Measurements from ENCODE around the gene AGA. TPM values are rescaled to one million over a fixed set of nuclear protein-coding genes. Genes with fewer than 3 reads are reported as not detected.

The AGA gene
- total and polyA plus RNA-seq, 9 donors = 8.9 to 25.0 (median 17.6) TPM

DNA sequence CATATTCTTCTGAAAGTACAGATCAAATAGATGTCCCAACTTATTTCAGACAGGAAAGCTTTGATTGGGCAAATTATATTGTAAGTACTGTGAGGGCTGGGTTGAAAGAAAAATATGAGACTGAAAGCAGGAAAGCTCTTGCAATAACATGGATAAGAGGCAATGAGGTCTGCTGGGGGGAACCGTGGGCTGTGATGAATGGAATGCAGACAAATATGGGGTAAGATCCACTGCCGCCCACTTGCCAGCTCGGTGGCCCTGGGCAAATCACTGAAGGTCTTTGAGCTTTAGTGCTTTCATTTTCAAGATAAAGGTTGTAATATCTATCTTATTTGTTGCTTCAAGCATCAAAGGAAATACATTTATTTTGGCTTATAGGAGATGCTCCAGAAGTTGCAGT lies 51.0 kb downstream of the AGA start:
- Histone ChIP-seq H3K36me3 (no peaks in the 10 kb centered on the region), H3K4me3 (no peak overlapping the region), H3K9me3 (no peaks in the 10 kb centered on the region), H3K4me1 (ENCODE audit: insufficient read depth) (no peaks in the 10 kb centered on the region), H3K27me3 (no peaks in the 10 kb centered on the region), H3K27ac (no peak overlapping the region)
- 9 to 26% (median 13%) methylated on average over 3 of the region's 3 CpGs for WGBS, 3 donors
- TF ChIP-seq POLR2A (IDR thresholded peaks at IDR 0.05) (no peak), CTCF (IDR thresholded peaks at IDR 0.05) (no peak)
- intact Hi-C loops (cut with DNase I) = no loop called here
- DNase-seq = no peak

DNA sequence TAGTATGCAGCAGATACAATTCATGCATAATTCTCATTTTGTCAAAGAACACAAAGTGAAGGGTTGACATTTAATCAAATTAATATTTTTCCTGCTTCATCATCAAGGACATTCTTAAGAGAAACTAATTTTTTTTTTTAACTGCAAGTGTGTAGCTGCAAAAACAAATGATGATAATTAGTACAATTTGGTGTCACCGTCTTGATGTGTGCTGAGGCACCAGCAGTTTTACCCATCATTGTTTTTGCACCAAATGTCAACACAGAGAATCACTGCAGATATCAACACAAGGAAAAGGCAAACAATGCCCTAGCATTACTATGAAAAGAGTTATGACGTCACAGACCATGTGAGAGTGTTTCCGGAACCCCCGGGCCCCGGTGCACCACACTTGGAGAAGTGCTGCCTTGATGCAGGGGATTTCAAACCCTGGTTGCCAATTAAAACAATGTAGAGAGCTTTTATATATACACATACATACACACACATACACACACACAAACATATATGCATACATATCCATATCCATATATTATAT lies 55.9 kb downstream of the AGA start:
- TF ChIP-seq CTCF (IDR thresholded peaks at IDR 0.05) = no peak
- TF ChIP-seq POLR2A (IDR thresholded peaks at IDR 0.05) = no peak
- TF ChIP-seq EP300 (IDR thresholded peaks at IDR 0.05) = no peak
- intact Hi-C loops (cut with DNase I) = no loop called here
- WGBS, 3 donors = 54 to 85% (median 59%) methylated on average over 5 of the region's 5 CpGs
- H3K27ac ChIP-seq = no peak overlapping the region
- no peaks in the 10 kb centered on the region for H3K4me1 ChIP-seq (ENCODE audit: insufficient read depth)
- H3K27me3 ChIP-seq = no peaks in the 10 kb centered on the region
- no peak overlapping the region for H3K4me3 ChIP-seq
- no peaks in the 10 kb centered on the region for H3K9me3 ChIP-seq
- no peak for DNase-seq
- H3K36me3 ChIP-seq = no peaks in the 10 kb centered on the region

DNA sequence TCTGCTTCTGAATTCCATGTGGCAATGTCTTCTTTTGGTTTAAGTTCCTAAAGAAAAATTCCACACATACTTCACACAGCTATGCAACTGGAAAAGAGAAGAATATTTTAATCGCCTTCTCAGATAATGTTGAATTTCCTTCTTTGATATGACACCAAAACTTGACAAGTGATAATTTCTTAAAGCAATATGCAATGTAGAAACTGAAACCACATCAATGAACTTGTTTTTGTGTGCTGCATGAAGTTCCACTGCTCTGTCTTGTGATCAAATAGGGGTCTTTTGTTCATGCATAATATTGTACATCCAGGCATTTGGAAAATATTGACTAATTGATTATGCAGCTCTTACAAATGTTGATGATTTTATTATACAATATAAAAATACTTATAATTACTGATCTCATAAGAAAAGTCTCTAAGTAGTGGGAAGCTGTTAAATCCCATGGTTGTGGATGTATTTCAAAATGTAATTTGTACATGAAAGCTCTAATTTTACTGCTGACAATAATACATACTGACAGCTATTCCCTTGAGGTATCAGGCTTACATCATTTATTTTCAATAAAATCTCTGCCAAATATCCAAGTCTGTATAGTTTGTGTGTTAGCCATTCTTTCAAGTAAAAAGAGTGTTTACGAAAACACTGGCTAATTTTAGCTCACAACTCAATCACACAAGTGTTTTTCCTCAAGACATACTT lies 56.5 kb downstream of the AGA start:
- Histone ChIP-seq H3K4me1 (ENCODE audit: insufficient read depth) (no peaks in the 10 kb centered on the region), H3K9me3 (no peaks in the 10 kb centered on the region), H3K4me3 (no peak overlapping the region), H3K27me3 (no peaks in the 10 kb centered on the region), H3K36me3 (no peaks in the 10 kb centered on the region), H3K27ac (no peak overlapping the region)
- 10 to 36% (median 16%) methylated on average over 2 of the region's 2 CpGs for WGBS, 3 donors
- DNase-seq = no peak
- intact Hi-C loops (cut with DNase I) = no loop called here
- TF ChIP-seq EP300 (IDR thresholded peaks at IDR 0.05) = no peak
- TF ChIP-seq POLR2A (IDR thresholded peaks at IDR 0.05) = no peak
- no peak for TF ChIP-seq CTCF (IDR thresholded peaks at IDR 0.05)

DNA sequence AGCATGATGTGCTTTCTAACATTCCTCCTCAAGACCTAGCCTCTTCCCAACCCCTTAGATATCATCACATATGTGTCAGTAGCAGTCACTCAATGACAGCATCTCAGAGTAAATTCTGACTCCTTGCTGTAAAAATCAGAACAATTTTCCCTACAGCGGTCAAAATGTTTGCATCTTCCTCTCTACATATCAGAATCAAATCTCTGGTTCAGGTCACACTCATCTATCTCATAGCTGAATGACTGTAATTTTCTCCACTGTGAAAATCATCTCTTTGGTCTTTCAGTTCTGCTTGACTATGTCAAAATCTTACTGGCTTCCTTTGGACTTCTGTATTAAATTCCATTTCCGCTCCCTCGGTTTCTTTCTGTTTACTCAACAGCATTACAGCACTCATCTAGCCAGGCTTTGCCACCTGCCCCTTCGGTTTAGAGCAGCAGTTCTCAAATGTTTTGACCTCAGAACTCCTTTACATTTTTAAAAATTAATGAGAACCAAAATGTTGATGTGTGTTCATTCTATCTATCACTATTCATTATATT lies 57.3 kb downstream of the AGA start:
- DNase-seq = no peak
- TF ChIP-seq POLR2A (IDR thresholded peaks at IDR 0.05) = no peak
- TF ChIP-seq EP300 (IDR thresholded peaks at IDR 0.05) = no peak
- no peak for TF ChIP-seq CTCF (IDR thresholded peaks at IDR 0.05)
- no peak overlapping the region for H3K27ac ChIP-seq
- WGBS, 3 donors = 75 to 88% (median 86%) methylated on average over 4 of the region's 4 CpGs
- intact Hi-C loops (cut with DNase I) = no loop called here
- no peaks in the 10 kb centered on the region for H3K27me3 ChIP-seq
- H3K9me3 ChIP-seq = no peaks in the 10 kb centered on the region
- H3K4me3 ChIP-seq = no peak overlapping the region
- no peaks in the 10 kb centered on the region for H3K36me3 ChIP-seq
- H3K4me1 ChIP-seq (ENCODE audit: insufficient read depth) = no peaks in the 10 kb centered on the region

Data from ovary (tissue), 9 donors.